GM21390 (cell line): ENCODE data around the gene ERC2.
A peak's percentile ranks its signal among the peaks of the same experiment; 100 is the strongest.

ENCODE experiments used
- ATAC-seq: cut with Tn5 transposase; IDR thresholded peaks from one replicate; pipeline ENCODE4 v1.9.1; 2021; ENCODE audit not compliant: unreplicated experiment

The ERC2 gene

GRCh38 chr3:55636300-55637195, 831.7 kb downstream of the ERC2 start:
- no peak for ATAC-seq

GRCh38 chr3:55634345-55634744, 833.9 kb downstream of the ERC2 start:
- no peak for ATAC-seq

GRCh38 chr3:55633333-55633732, 834.9 kb downstream of the ERC2 start:
- ATAC-seq, result no peak

- no peak for ATAC-seq
Observed at GRCh38 chr3:55631766-55632331, 836.4 kb downstream of the ERC2 start.

GRCh38 chr3:55630921-55631299, 837.4 kb downstream of the ERC2 start:
- ATAC-seq, result no peak

DNA sequence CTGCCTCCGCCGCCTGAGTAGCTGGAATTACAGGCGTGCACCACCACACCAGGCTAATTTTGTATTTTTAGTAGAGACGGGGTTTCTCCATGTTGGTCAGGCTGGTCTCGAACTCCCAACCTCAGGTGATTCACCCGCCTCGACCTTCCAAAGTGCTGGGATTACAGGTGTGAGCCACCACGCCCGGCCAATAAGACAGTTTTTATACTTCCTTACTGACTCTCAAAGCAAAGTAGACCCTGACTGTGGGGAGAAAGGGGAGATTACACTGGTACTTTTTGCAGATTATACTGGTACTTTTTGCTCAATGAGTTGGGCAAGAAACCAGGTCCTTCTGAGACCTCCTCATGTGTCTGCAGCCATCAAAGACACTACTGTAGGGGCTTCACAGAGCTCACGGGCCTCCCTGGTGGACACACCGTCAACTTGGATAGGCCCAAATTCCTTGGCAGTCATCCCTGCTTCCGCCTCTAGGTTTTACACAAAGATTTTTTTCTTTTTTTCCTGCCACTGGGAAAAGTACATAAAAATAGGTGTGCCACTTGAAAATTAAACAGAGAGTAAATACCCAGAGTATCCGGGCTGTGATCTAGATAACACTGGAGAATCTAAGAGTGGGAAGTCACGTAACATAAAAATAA, 837.9 kb downstream of the ERC2 start:
- ATAC-seq, result no peak

DNA sequence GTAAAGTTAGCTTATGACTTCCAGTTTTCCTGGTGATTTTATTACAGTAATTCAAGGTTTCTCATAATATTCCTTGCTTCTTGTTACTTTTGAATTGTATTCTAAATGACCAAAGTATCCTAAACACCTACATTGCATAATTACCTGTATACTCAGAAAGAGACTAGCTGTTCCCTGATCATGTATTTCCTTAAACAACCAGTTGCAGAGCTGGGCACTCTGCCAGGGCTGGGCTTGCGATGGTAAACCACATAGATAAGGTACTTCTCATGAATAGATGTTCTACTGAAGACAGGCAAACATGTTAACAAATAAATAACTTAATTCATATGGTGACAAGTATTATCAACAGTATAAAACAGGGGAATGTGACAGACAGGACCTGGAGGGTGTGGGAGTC, 838.8 kb downstream of the ERC2 start:
- no peak for ATAC-seq

GRCh38 chr3:55626279-55626665, 842.0 kb downstream of the ERC2 start:
- ATAC-seq, result no peak

GRCh38 chr3:55624238-55624637, 844.0 kb downstream of the ERC2 start:
- ATAC-seq, result no peak

DNA sequence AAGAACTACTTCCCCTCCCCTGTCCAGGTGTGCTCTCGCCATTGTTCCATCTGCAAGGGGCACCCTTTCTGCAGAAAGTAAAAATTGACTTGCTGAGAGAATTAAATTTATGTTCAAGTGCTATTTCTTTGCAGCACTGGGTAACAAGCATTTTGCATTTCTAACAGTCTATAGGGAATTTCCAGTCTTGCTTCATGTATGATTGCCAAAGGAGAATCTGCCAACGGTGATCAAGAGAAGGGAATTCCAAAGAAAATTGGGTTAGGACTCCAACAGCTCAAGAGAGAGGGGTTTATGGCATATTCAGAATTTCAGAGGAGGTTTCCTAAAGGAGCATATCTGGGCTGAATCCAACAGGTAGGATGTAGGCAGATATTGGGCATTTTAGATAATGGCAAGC, 844.5 kb downstream of the ERC2 start:
- ATAC-seq, result no peak

GRCh38 chr3:55622733-55623132, 845.5 kb downstream of the ERC2 start:
- no peak for ATAC-seq

DNA sequence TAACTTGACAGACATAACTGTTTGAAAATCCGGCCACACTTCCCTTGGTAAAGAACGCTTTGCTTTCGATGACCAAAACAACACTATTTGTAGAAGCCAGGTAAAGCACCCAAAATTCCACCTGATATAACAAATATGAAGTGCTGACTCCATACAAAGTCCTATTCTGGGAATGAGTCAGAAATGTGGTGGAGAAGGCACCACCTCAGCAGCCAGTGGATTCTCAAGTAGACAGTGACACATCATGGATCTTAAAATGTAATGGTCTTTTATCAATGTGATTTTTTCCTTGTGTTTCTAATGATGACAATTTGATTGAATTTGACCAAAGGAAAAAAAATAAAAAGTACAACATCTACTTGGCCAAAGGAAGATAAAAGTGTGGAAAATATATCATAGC, 846.2 kb downstream of the ERC2 start:
- no peak for ATAC-seq

DNA sequence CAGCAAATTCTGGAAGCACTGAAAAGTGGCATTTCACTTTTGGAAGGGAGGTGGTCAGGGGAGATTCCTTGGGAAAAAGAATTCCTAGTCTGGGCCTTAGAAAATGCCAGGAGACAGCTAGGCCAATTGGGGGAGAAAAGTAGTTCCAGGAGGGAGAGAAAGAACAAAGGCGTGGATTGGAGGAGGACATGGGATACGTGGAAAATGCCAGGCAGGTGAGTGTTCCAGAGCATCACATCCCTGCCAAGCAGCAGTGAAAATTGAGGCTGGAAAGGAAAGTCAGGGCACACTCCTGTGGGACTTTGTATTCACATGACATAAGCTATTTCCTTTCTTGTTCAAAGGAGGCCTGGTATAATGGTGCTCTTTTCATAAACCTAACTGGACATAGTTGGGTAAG, 846.6 kb downstream of the ERC2 start:
- no peak for ATAC-seq

GRCh38 chr3:55621026-55621422, 847.2 kb downstream of the ERC2 start:
- ATAC-seq, result no peak

DNA sequence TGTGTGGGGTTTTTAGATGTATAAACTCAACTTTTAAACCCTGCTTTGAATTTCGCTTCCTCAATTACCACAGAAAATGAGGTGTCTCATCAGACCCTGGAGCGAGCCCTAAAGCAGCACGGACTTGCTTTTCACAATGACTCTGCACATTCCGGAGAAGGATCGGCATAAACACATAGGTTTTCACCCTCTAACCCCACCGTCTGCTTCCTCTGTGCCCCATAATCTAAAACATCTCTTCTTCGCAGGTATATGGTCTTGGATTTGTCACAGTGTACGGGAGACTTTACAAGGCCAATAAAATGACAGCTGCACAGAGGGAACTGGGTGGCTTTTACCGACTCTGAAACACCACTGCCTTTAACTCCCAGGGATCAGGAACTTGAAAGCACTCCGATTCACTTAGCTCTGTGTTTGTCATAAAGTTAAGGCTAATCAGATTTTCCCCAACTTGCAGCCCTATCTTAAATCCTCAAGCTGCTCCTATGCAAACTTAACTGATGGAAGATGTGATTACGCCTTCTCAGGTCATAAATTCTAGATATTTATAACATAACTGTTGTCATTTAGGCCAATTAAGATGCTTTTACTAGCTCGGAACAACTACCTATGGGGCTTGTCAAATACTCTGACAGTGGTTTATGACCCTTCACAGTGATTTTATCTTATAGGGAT, 847.8 kb downstream of the ERC2 start:
- peak; percentile 50 for ATAC-seq

DNA sequence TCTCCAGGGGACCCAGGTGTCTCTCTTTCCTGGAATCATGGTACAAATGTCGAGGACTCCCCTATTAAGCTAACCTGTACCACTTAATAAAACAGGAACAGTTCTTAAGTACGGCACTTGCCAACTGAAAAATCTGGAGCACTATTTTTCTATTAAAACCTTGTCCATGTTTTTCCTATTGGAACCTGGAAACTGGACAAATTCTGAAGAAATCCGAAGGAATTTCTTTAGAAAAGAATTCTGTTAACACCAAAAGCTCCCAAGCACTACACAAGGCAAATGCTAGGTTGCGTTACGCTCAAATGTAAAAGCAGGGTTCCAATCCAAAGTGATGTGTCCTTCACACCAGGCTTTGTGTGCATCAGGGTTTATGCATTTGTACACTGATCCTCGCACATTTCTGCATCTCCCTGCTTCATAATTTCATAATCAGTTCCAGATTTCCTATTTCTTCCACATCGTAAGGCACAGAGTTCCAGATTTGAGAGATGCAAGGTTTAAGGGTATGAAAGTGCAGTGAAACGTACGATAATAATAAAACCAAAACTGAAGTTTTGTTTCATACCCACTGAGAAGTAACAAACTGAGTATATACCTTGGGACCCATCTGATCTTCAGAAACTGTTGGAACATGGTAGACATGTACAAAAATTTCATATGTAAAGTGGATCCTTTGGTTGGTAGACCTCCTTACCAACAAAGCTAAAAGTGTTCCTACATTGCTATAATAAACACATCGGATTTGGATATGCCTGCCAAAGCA, 849.0 kb downstream of the ERC2 start:
- ATAC-seq, result no peak

DNA sequence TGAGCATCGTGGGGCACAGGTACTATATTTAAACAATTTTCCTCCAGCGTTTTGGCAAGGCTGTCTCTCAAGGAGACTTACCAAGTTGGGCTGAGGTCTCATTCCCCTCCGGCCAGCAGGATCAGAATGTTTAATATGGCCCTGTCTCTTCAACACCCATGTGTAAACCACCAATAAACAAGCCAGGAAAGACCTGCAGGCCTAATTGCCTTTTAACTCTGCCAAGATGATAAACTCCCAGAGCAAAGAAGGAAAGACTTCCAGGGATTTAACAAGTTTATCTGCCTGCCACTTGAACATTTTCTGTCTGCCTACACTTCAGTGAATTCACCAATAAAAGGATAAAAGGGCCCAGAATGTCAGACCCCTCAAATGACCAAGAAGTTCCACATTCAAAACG, 850.9 kb downstream of the ERC2 start:
- ATAC-seq, result no peak

DNA sequence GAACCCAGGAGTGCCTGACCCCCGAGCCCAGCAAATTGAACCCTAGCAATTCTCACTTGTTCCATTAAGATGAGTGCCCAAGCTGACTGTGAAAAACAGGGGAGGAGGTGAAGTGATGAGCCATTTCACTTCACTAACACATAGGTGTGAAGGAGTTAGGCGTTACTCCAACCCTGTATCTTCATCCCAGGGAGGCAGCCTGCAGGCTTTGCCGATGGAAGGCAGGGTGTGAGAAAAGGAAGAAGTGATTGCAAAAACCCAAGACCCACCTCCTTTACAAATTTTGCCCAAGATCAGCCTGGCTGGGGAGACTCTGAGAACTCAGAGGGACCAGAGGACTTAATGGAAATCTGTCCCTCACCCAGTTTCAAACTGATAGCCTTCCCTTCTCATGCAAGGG, 851.5 kb downstream of the ERC2 start:
- no peak for ATAC-seq

DNA sequence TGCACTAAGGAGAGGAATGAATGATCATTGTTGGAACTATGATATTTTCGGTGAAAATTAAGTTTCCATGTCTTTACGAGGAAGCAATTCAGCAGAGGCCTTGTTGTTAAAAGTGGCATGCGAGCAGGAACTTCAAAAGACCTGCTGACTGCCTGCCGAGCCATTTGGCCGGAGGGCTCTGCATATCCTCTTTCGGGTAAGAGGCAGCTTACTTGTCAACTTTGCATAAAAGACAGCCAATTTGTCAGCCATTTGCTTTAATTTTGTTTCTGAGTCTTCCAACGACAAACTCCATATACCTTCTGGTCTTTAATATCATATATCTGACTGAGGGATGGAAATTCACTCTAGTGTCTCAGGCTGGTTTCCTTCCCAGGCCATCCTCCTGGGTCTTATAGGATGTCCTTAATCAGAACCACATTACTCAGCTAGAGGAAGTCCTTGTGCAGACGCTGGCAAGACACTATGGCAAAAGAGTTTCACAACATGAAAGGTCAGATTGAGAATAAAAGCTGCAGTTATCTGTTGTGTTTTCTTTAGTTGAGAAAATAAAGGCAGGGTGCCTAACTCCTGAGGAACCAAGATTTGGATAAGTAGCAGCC, 852.5 kb downstream of the ERC2 start:
- no peak for ATAC-seq

DNA sequence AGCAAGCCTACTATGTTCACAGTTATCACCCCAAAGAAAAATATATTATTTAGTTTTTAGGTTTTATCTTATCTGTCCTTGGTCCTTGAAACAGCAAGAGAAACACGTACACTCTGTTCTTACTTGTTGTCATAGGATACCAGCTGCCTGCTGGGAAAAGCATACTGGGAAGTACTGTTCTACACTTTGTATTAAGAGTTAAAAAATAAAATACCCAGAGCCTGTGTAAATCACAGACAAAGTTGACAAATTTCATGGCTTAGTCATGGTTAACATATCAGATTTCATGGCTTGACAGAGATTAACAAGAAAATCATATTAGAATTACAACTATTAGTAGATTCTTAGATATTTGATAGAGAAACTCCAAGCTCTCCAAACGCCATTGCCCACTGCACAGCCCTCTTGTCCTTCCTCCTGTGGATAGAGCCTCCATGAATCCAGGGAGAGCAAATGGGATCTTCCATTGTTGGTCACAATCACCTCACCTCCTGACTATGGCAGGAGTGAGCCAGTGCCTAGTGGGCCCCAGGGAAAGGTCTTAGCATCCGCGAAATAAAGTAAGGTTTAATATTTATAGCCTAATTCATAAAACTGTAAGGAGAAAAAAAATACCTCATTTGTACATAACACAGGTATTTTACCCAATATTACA, 853.1 kb downstream of the ERC2 start:
- ATAC-seq, result no peak
